Measurements from ENCODE around the gene MAGEB17.

GRCh38 chrX:16210061-16210460 lies 42.8 kb downstream of the MAGEB17 start:
- TF ChIP-seq HOXB13 (CRISPR knock-in tag; IDR thresholded peaks at IDR 0.05; ENCODE audit: low read depth) (no peak), POLR2A (IDR thresholded peaks at IDR 0.05; ENCODE audit: low read length) (no peak), CTCF (IDR thresholded peaks at IDR 0.05) (no peak), MAX (IDR thresholded peaks at IDR 0.05) (no peak), REST (IDR thresholded peaks at IDR 0.05) (no peak)

Data from A549 (cell line).